Measurements from ENCODE around the gene VNN1.

VNN1 gene

DNA sequence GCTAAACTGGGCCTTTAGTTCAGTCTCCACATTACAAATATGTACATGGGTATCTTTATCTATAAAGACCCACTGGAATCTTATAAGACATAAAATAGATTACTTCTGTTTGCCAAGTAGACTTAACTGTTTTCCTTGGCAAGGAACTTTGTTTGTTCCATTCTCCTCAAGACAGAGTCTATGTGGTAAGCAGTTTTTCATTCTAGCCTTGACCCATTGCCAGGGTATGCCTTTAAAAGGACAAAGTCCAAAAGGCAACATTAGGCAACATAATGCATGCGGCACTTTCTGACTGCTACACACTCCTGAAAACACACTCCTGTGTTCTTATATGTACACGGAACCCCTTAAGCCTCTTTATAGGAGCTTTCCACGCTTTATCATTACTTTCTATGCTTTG lies 20.4 kb downstream of the VNN1 start:
- no peaks in the 10 kb centered on the region for H3K4me1 Mint-ChIP-seq
- H3K9me3 Mint-ChIP-seq = peaks cover 12% of the 10 kb centered on the region
- TF ChIP-seq, protein P1, sequence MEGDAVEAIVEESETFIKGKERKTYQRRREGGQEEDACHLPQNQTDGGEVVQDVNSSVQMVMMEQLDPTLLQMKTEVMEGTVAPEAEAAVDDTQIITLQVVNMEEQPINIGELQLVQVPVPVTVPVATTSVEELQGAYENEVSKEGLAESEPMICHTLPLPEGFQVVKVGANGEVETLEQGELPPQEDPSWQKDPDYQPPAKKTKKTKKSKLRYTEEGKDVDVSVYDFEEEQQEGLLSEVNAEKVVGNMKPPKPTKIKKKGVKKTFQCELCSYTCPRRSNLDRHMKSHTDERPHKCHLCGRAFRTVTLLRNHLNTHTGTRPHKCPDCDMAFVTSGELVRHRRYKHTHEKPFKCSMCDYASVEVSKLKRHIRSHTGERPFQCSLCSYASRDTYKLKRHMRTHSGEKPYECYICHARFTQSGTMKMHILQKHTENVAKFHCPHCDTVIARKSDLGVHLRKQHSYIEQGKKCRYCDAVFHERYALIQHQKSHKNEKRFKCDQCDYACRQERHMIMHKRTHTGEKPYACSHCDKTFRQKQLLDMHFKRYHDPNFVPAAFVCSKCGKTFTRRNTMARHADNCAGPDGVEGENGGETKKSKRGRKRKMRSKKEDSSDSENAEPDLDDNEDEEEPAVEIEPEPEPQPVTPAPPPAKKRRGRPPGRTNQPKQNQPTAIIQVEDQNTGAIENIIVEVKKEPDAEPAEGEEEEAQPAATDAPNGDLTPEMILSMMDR (IDR thresholded peaks at IDR 0.05; ENCODE audit: unreplicated experiment in 3 of 3) = no peak
- no peak overlapping the region for H3K27ac Mint-ChIP-seq
- H3K27me3 Mint-ChIP-seq (ENCODE audit: low read depth) = no peaks in the 10 kb centered on the region
- H3K36me3 Mint-ChIP-seq (ENCODE audit: low read depth) = peaks cover 6% of the 10 kb centered on the region
- no peak overlapping the region for H3K4me3 Mint-ChIP-seq

DNA sequence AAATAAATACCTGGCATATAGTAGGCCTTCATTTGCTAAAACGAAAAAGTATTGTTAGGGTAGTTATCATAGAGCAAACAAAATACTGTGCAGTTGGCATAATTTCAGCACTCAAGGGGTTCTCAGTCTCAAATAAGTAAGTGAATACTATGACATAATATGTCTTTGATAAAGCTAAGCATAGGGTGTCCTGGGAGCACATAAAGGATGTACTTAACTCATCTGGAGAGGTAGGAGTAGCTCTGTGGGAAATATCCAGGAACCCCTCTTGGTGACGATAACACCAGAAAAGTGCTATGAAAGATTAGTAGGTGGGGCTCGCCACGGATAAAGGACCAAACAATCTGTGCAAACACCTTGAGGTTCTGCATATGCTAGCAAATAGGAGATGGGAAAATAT lies 23.2 kb downstream of the VNN1 start:
- TF ChIP-seq, protein P1 (IDR thresholded peaks at IDR 0.05; ENCODE audit: unreplicated experiment in 3 of 3) = no peak
- Mint-ChIP-seq H3K4me1 (no peaks in the 10 kb centered on the region), H3K9me3 (peaks cover 1% of the 10 kb centered on the region), H3K27ac (no peak overlapping the region), H3K4me3 (no peak overlapping the region), H3K27me3 (ENCODE audit: low read depth) (no peaks in the 10 kb centered on the region), H3K36me3 (ENCODE audit: low read depth) (peaks cover under 1% of the 10 kb centered on the region)

DNA sequence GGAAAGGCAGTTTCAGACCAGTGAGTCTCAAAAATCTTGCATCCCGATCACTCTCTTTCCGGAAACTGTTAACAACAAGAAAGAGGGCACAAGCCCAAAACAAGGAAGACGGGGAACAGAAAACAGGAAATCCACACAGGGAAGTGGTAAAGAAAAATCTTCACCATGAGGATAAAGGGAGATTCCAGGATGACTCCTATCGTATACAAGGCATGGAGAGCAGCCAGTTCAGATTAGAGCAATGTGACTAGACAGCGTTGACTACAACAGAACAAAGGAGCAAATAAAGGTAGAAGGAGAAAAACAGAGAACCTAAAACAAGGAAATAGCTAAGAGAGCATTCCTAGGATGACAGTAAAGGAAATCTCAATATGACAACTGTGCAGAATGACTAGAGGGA lies 26.5 kb downstream of the VNN1 start:
- Mint-ChIP-seq H3K4me1 (no peaks in the 10 kb centered on the region), H3K4me3 (no peak overlapping the region), H3K27ac (no peak overlapping the region), H3K9me3 (no peaks in the 10 kb centered on the region), H3K27me3 (ENCODE audit: low read depth) (no peaks in the 10 kb centered on the region), H3K36me3 (ENCODE audit: low read depth) (no peaks in the 10 kb centered on the region)
- TF ChIP-seq, protein P1 (IDR thresholded peaks at IDR 0.05; ENCODE audit: unreplicated experiment in 3 of 3) = no peak

DNA sequence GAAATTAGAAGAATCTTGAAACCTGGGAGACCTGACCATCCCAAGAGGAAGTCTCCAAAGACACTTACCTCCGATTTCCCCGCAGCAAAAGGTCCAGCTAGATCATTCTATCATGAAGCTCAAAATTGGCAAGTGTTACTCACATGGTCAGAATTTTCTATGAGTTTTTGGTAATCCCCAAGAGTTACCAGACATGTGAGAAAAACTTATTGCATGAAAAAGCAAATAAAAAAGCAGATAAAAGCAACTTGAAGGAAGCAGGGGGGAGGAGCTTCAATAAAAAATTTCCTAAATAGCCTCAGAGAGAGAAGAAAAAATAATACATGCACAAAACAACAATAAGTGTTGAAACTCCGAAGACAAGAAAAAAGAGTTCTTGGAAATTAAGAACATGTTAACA lies 27.3 kb downstream of the VNN1 start:
- Mint-ChIP-seq H3K4me1 (no peaks in the 10 kb centered on the region), H3K27me3 (ENCODE audit: low read depth) (no peaks in the 10 kb centered on the region), H3K27ac (no peak overlapping the region), H3K9me3 (peaks cover 2% of the 10 kb centered on the region), H3K4me3 (no peak overlapping the region), H3K36me3 (ENCODE audit: low read depth) (no peaks in the 10 kb centered on the region)
- TF ChIP-seq, protein P1 (IDR thresholded peaks at IDR 0.05; ENCODE audit: unreplicated experiment in 3 of 3) = no peak

DNA sequence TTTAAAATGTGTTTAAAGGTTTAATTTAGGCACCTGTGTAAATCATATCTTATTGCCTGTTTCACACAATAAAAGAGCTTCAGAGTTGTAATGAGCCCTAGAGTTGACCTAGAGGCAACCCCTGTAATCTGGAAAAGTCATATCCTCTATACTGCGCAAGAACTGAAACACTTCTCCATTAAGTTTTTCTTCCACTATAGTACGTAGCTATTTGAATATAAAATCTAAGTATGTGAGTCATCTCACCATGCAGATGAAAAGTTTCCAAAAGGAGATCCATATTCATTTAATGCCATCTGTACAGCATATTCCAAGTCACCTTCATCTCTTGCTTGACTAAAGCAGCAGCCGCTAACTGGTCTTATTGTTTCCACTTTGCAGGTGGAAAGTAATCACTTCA lies 28.8 kb downstream of the VNN1 start:
- H3K36me3 Mint-ChIP-seq (ENCODE audit: low read depth) = no peaks in the 10 kb centered on the region
- TF ChIP-seq, protein P1 (IDR thresholded peaks at IDR 0.05; ENCODE audit: unreplicated experiment in 3 of 3) = no peak
- H3K9me3 Mint-ChIP-seq = peaks cover 2% of the 10 kb centered on the region
- H3K27me3 Mint-ChIP-seq (ENCODE audit: low read depth) = no peaks in the 10 kb centered on the region
- no peak overlapping the region for H3K27ac Mint-ChIP-seq
- H3K4me3 Mint-ChIP-seq = no peak overlapping the region
- no peaks in the 10 kb centered on the region for H3K4me1 Mint-ChIP-seq

DNA sequence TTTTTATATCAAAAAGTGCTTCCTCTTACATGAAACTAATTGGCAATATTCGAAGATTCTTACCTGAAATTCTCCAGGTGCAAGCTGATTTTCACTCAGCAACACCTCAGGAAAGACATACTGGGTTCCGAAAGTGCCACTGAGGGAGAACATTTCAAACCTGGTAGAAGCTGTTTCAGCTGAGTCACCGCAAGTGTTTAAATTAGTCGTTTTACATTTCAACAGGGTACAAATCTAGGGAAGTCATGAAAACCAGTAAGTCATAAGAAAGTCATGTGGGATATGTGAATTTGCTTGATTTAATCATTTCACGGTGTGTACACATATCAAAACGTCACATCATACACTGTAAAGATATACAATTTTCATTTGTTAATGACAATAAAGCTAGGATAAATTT lies 29.6 kb downstream of the VNN1 start:
- no peaks in the 10 kb centered on the region for H3K36me3 Mint-ChIP-seq (ENCODE audit: low read depth)
- TF ChIP-seq, protein P1 (IDR thresholded peaks at IDR 0.05; ENCODE audit: unreplicated experiment in 3 of 3) = no peak
- no peak overlapping the region for H3K4me3 Mint-ChIP-seq
- H3K9me3 Mint-ChIP-seq = peaks cover 2% of the 10 kb centered on the region
- no peaks in the 10 kb centered on the region for H3K4me1 Mint-ChIP-seq
- H3K27ac Mint-ChIP-seq = no peak overlapping the region
- no peaks in the 10 kb centered on the region for H3K27me3 Mint-ChIP-seq (ENCODE audit: low read depth)

All from nephron (organoid).